Neural progenitor cell (in vitro differentiated cells): Measurements from ENCODE around the gene ATP2B3. TPM values are rescaled to one million over a fixed set of nuclear protein-coding genes. Genes with fewer than 3 reads are reported as not detected.

Experiments
- DNase-seq: peaks from one replicate; pipeline ENCODE4 v3.0.0-alpha.2; 2016; ENCODE audit warnings: low spot score
- H2AFZ ChIP-seq: fragments of 200-600 bp; sonication (generic); replicated peaks from 2 replicates; pipeline ENCODE4 v1.6.1; 2016; ENCODE audit warnings: antibody characterized with exemption
- H3F3A ChIP-seq: fragments of 200-600 bp; sonication (generic); 2 replicates; pipeline ENCODE4 v1.6.1; 2016; ENCODE audit warnings: antibody characterized with exemption, low read depth
- H3K27ac ChIP-seq: fragments of 200-600 bp; sonication (generic); 2 replicates; pipeline ENCODE4 v1.5.1; 2016; ENCODE audit warnings: mild to moderate bottlenecking
- H3K27me3 ChIP-seq: fragments of 200-600 bp; sonication (generic); 2 replicates; pipeline ENCODE4 v1.6.1; 2016; ENCODE audit warnings: mild to moderate bottlenecking, moderate library complexity
- H3K36me3 ChIP-seq: fragments of 200-600 bp; sonication (generic); 2 replicates; pipeline ENCODE4 v1.5.1; 2016
- H3K4me1 ChIP-seq: fragments of 200-600 bp; sonication (generic); 2 replicates; pipeline ENCODE4 v1.6.1; 2016; ENCODE audit warnings: mixed run types
- H3K4me2 ChIP-seq: fragments of 200-600 bp; sonication (generic); 2 replicates; pipeline ENCODE4 v1.6.1; 2016
- H3K4me3 ChIP-seq: fragments of 200-600 bp; sonication (generic); 2 replicates; pipeline ENCODE4 v1.5.1; 2016
- H3K79me2 ChIP-seq: fragments of 200-600 bp; sonication (generic); 2 replicates; pipeline ENCODE4 v1.6.1; 2016; ENCODE audit warnings: low read depth
- H3K9ac ChIP-seq: fragments of 200-600 bp; sonication (generic); 2 replicates; pipeline ENCODE4 v1.6.1; 2016
- H3K9me3 ChIP-seq: fragments of 200-600 bp; sonication (generic); 2 replicates; pipeline ENCODE4 v1.5.1; 2016; ENCODE audit warnings: low read depth
- H4K20me1 ChIP-seq: fragments of 200-600 bp; sonication (generic); 2 replicates; pipeline ENCODE4 v1.6.1; 2016; ENCODE audit warnings: low read depth
- H3K27ac Mint-ChIP-seq: 3 replicates; pipeline ENCODE4 v1.8.0; 2021; ENCODE audit warnings: mixed read lengths
- H3K27me3 Mint-ChIP-seq: 2 replicates; pipeline ENCODE4 v1.8.0; 2022; ENCODE audit warnings: low read depth, mild to moderate bottlenecking, inconsistent platforms, moderate library complexity, mixed read lengths; ENCODE audit not compliant: insufficient read depth
- H3K36me3 Mint-ChIP-seq: 3 replicates; pipeline ENCODE4 v1.8.0; 2021; ENCODE audit warnings: mixed read lengths
- H3K4me1 Mint-ChIP-seq: 3 replicates; pipeline ENCODE4 v1.8.0; 2021; ENCODE audit warnings: mixed read lengths
- H3K4me3 Mint-ChIP-seq: 3 replicates; pipeline ENCODE4 v1.8.0; 2021; ENCODE audit warnings: mild to moderate bottlenecking, moderate library complexity, mixed read lengths
- H3K9me3 Mint-ChIP-seq: 3 replicates; pipeline ENCODE4 v1.8.0; 2020; ENCODE audit warnings: mixed read lengths
- EZH2 ChIP-seq: fragments of 200-600 bp; sonication (generic); IDR thresholded peaks from 2 replicates; pipeline ENCODE4 v1.6.1; 2017; ENCODE audit warnings: antibody characterized with exemption, mild to moderate bottlenecking, moderate library complexity
- EZH2phosphoT487 ChIP-seq: fragments of 200-600 bp; sonication (generic); IDR thresholded peaks from 2 replicates; pipeline ENCODE4 v1.6.1; 2017; ENCODE audit warnings: antibody characterized with exemption
- total RNA-seq: library from RNA; depleted of rRNA; stranded (reverse); fragments of >200 nt; gene quantifications from 2 replicates; pipeline ENCODE4 v1.2.3, GENCODE V29; 2015; ENCODE audit warnings: low replicate concordance
- TF ChIP-seq, protein P1 (sequence below): fragments of 200-600 bp; sonication (generic); IDR thresholded peaks from 2 replicates; pipeline ENCODE4 v1.5.1; 2017; ENCODE audit warnings: antibody characterized with exemption, mild to moderate bottlenecking

The ATP2B3 gene
- total RNA-seq, 1 donor from 2014 or later: not detected

GRCh38 chrX:153611298-153612095, 94.1 kb downstream of the ATP2B3 start:
- Histone ChIP-seq H4K20me1 (no peaks in the 10 kb centered on the region), H3F3A (peaks cover 4% of the 10 kb centered on the region), H3K4me3 (no peak overlapping the region), H3K9me3 (no peaks in the 10 kb centered on the region), H3K79me2 (no peaks in the 10 kb centered on the region), H3K36me3 (no peaks in the 10 kb centered on the region), H3K27me3 (peaks cover 94% of the 10 kb centered on the region), H3K4me1 (no peaks in the 10 kb centered on the region), H3K4me2 (no peak overlapping the region), H3K9ac (no peak overlapping the region), H2AFZ (no peak overlapping the region), H3K27ac (no peak overlapping the region)
- Mint-ChIP-seq H3K27me3 (peaks cover 21% of the 10 kb centered on the region), H3K4me3 (no peak overlapping the region), H3K27ac (no peak overlapping the region), H3K4me1 (peaks cover 2% of the 10 kb centered on the region), H3K9me3 (peaks cover 23% of the 10 kb centered on the region), H3K36me3 (no peaks in the 10 kb centered on the region)
- TF ChIP-seq EZH2phosphoT487 (no peak), EZH2 (no peak)
- TF ChIP-seq, protein P1, sequence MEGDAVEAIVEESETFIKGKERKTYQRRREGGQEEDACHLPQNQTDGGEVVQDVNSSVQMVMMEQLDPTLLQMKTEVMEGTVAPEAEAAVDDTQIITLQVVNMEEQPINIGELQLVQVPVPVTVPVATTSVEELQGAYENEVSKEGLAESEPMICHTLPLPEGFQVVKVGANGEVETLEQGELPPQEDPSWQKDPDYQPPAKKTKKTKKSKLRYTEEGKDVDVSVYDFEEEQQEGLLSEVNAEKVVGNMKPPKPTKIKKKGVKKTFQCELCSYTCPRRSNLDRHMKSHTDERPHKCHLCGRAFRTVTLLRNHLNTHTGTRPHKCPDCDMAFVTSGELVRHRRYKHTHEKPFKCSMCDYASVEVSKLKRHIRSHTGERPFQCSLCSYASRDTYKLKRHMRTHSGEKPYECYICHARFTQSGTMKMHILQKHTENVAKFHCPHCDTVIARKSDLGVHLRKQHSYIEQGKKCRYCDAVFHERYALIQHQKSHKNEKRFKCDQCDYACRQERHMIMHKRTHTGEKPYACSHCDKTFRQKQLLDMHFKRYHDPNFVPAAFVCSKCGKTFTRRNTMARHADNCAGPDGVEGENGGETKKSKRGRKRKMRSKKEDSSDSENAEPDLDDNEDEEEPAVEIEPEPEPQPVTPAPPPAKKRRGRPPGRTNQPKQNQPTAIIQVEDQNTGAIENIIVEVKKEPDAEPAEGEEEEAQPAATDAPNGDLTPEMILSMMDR: no peak
- no peak for DNase-seq

- Histone ChIP-seq H3K79me2 (no peaks in the 10 kb centered on the region), H3K9me3 (no peaks in the 10 kb centered on the region), H3K4me3 (no peak overlapping the region), H3K27me3 (peaks cover 95% of the 10 kb centered on the region), H3K4me2 (no peak overlapping the region), H3K36me3 (no peaks in the 10 kb centered on the region), H2AFZ (no peak overlapping the region), H3K9ac (no peak overlapping the region), H3F3A (peaks cover 4% of the 10 kb centered on the region), H4K20me1 (no peaks in the 10 kb centered on the region), H3K4me1 (no peaks in the 10 kb centered on the region), H3K27ac (no peak overlapping the region)
- TF ChIP-seq EZH2phosphoT487 (no peak), EZH2 (no peak)
- TF ChIP-seq, protein P1: no peak
- Mint-ChIP-seq H3K27ac (no peak overlapping the region), H3K4me3 (no peak overlapping the region), H3K9me3 (peaks cover 17% of the 10 kb centered on the region), H3K36me3 (no peaks in the 10 kb centered on the region), H3K27me3 (peaks cover 20% of the 10 kb centered on the region), H3K4me1 (peaks cover 2% of the 10 kb centered on the region)
- no peak for DNase-seq
Measured at GRCh38 chrX:153612413-153612812, 95.0 kb downstream of the ATP2B3 start.

- Mint-ChIP-seq H3K4me3 (no peak overlapping the region), H3K36me3 (no peaks in the 10 kb centered on the region), H3K9me3 (peaks cover 13% of the 10 kb centered on the region), H3K27me3 (peaks cover 19% of the 10 kb centered on the region), H3K4me1 (peaks cover 2% of the 10 kb centered on the region), H3K27ac (no peak overlapping the region)
- DNase-seq: no peak
- Histone ChIP-seq H4K20me1 (no peaks in the 10 kb centered on the region), H3K36me3 (no peaks in the 10 kb centered on the region), H2AFZ (no peak overlapping the region), H3K4me2 (no peak overlapping the region), H3F3A (peaks cover 4% of the 10 kb centered on the region), H3K27me3 (peaks cover 87% of the 10 kb centered on the region), H3K4me1 (no peaks in the 10 kb centered on the region), H3K4me3 (no peak overlapping the region), H3K9ac (no peak overlapping the region), H3K79me2 (no peaks in the 10 kb centered on the region), H3K9me3 (no peaks in the 10 kb centered on the region), H3K27ac (no peak overlapping the region)
- no peak for TF ChIP-seq EZH2
- TF ChIP-seq, protein P1: no peak
Measured at GRCh38 chrX:153614818-153615217, 97.4 kb downstream of the ATP2B3 start.
